Measurements from ENCODE around the gene HLF.

Gene HLF

GRCh38 chr17:55368706-55369105 is 103.9 kb downstream of the HLF start:
- no peak for DNase-seq

Data from COR-L47 (cell line).